GM19193 (cell line): Measurements from ENCODE around the gene PSENEN.

Source experiments
- POLR2A ChIP-seq: IDR thresholded peaks from 4 replicates; pipeline ENCODE4 v1.6.1; 2011; ENCODE audit not compliant: insufficient read depth, insufficient read length; ENCODE audit errors: extremely low read depth

The PSENEN gene

GRCh38 chr19:35753634-35754369 is 8.4 kb downstream of the PSENEN start:
- no peak for TF ChIP-seq POLR2A

- TF ChIP-seq POLR2A = no peak
Measured at GRCh38 chr19:35754370-35755130, 9.1 kb downstream of the PSENEN start.

GRCh38 chr19:35755131-35755549 is 9.7 kb downstream of the PSENEN start:
- no peak for TF ChIP-seq POLR2A

GRCh38 chr19:35755550-35756376 is 10.3 kb downstream of the PSENEN start:
- TF ChIP-seq POLR2A = no peak

- TF ChIP-seq POLR2A = no peak
Measured at GRCh38 chr19:35756377-35757230, 11.2 kb downstream of the PSENEN start, which contains the start of gene HSPB6. Gene HSPB6, minus strand, starts transcription at chr19:35757029. Its CDS starts 21 bp downstream, at chr19:35757008.

- TF ChIP-seq POLR2A = no peak
Measured at GRCh38 chr19:35757231-35757748, 11.8 kb downstream of the PSENEN start.

GRCh38 chr19:35757749-35758608 is 12.5 kb downstream of the PSENEN start, which contains the start of gene PROSER3:
Gene PROSER3, plus strand, starts transcription at chr19:35758176. Its CDS starts 40 bp downstream, at chr19:35758216.
- TF ChIP-seq POLR2A = peak; percentile 75

- no peak for TF ChIP-seq POLR2A
Measured at GRCh38 chr19:35759697-35760096, 14.2 kb downstream of the PSENEN start.

GRCh38 chr19:35760711-35761349 is 15.4 kb downstream of the PSENEN start:
- TF ChIP-seq POLR2A = no peak

- no peak for TF ChIP-seq POLR2A
Measured at GRCh38 chr19:35764432-35765315, 19.2 kb downstream of the PSENEN start.

GRCh38 chr19:35766571-35767104 is 21.2 kb downstream of the PSENEN start:
- no peak for TF ChIP-seq POLR2A

- TF ChIP-seq POLR2A = no peak
Measured at GRCh38 chr19:35767288-35768081, 22.0 kb downstream of the PSENEN start.
